ENCODE measurements around the gene CELSR1. TPM values are rescaled to one million over a fixed set of nuclear protein-coding genes. Genes with fewer than 3 reads are reported as not detected.

Gene CELSR1
- total RNA-seq, 1 donor from 2014 or later = 2.1 TPM

DNA sequence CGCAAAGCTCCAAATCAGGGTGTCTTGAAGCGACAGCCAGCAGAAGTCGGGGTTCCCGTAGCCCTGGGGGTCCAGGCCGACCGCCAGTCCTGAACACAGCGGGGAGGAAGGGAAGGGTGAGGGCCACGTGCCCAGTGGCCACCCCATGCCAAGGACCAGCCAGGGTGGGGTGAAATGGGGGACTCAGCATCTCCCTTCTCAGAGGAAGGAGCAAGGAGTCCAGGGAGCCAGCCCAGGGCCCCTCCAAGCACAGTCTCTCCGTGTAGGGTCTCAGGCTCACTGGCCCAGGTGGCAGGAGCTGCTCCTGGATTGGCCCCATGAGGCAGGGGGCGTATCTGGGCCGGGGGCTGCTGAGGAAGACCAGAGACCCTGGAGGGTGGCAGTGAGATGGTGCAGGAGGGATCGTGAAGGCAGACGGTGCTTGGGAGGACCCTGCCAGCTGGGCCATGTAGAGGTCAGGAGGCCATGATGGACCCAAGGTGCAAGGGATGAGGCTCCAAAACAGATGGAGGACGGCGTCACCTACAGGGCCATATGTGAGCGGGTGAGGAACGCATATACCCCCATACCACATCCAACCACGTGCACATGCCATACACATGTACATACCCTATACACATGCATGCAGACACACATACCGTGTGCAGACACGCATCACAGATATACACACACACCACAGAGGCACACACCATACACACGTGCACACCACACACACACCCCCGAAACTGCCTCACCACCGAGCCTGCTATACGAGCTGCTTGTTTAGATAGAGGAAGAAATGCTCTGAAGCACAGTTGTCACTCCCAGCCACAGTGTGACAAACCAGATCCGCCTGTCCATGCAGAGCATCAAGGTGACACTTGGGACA lies 167.5 kb downstream of the CELSR1 start:
- Histone ChIP-seq H3K27ac (ENCODE audit: low read depth, low read length) (no peak overlapping the region), H3K36me3 (ENCODE audit: control insufficient read depth in 3 of 3, insufficient read depth in 3 of 3, low read length in 3 of 3) (no peaks in the 10 kb centered on the region), H3K9me3 (ENCODE audit: control insufficient read depth in 3 of 3, low read length in 3 of 3) (no peaks in the 10 kb centered on the region), H3K9ac (ENCODE audit: low read depth in 1 of 3, low read length in 3 of 3) (no peak overlapping the region), H3K4me1 (ENCODE audit: control insufficient read depth in 3 of 3, insufficient read depth in 3 of 3, low read length in 3 of 3) (no peaks in the 10 kb centered on the region), H3K27me3 (ENCODE audit: control insufficient read depth in 3 of 3, insufficient read depth in 3 of 3, low read length in 3 of 3) (peaks cover 0 to 37% (median 22%) of the 10 kb centered on the region in 3 donors), H3K4me3 (ENCODE audit: low read length in 3 of 3) (no peak overlapping the region)

DNA sequence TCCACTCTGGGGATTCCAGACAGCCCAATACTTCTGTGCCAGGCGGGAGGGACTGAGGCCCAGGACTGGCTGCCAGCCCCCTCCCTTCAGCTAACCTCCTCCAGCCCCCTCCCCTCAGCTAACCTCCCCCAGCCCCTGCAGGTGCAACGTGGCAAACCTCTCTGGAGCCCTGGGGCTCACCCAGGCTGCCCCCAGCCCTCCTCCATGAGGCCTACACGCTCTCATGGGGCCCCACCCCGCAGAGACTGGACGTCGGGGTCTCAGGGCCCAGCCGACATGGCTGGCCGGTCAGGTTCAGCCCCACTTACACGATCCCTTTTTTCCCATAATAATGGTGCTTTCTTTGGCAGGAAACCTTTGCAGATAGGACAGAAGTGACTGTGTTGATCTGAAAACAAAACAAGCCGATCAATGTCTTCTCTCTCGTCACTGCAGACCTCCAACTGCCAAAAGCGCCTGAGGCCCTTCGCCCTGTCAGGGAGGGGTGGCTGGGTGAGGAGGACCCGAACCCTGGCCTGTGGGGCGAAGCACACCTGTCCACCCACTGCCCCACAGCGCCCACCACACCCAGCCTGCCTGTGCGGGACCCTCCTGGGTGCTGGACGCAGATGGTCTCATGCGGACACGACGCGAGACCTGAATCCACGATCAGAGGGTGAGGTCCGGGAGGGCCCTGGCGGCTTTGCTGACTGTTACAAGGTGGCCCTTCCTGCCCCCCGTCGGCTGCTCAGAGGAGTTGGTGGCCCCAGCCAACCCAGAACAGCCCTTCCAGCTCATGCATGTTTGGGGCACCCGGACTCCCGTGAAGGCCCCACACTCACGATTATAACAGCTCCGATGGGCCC lies 168.3 kb downstream of the CELSR1 start:
- no peak overlapping the region for H3K9ac ChIP-seq (ENCODE audit: low read depth in 1 of 3, low read length in 3 of 3)
- no peak overlapping the region for H3K27ac ChIP-seq (ENCODE audit: low read depth, low read length)
- H3K4me3 ChIP-seq (ENCODE audit: low read length in 3 of 3) = no peak overlapping the region
- H3K27me3 ChIP-seq (ENCODE audit: control insufficient read depth in 3 of 3, insufficient read depth in 3 of 3, low read length in 3 of 3) = peaks cover 5 to 44% (median 28%) of the 10 kb centered on the region in 3 donors
- no peaks in the 10 kb centered on the region for H3K4me1 ChIP-seq (ENCODE audit: control insufficient read depth in 3 of 3, insufficient read depth in 3 of 3, low read length in 3 of 3)
- no peaks in the 10 kb centered on the region for H3K36me3 ChIP-seq (ENCODE audit: control insufficient read depth in 3 of 3, insufficient read depth in 3 of 3, low read length in 3 of 3)
- no peaks in the 10 kb centered on the region for H3K9me3 ChIP-seq (ENCODE audit: control insufficient read depth in 3 of 3, low read length in 3 of 3)

DNA sequence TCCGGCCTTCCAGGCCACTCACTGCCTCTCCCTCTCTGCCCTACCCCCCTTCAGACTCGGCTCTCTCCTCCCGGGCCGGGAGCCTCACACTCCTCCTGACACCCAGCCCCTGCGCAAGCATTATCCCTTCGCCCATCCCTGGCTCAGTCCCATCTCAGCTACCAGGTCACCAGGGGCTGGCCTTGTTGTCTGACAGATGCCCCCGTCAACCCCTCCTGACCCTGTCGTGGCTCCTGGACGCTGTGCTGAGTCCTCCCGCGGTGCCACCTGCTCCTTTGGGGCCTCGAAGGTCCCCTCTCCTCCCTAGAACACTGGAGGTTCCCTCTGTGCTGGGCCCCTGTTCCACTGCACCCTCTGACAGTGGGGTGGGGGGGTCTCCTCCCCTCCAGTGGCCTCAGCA lies 169.0 kb downstream of the CELSR1 start:
- H3K9ac ChIP-seq (ENCODE audit: low read depth in 1 of 3, low read length in 3 of 3) = no peak overlapping the region
- no peak overlapping the region for H3K27ac ChIP-seq (ENCODE audit: low read depth, low read length)
- no peak overlapping the region for H3K4me3 ChIP-seq (ENCODE audit: low read length in 3 of 3)
- H3K36me3 ChIP-seq (ENCODE audit: control insufficient read depth in 3 of 3, insufficient read depth in 3 of 3, low read length in 3 of 3) = no peaks in the 10 kb centered on the region
- no peaks in the 10 kb centered on the region for H3K4me1 ChIP-seq (ENCODE audit: control insufficient read depth in 3 of 3, insufficient read depth in 3 of 3, low read length in 3 of 3)
- peaks cover 7 to 49% (median 34%) of the 10 kb centered on the region in 3 donors for H3K27me3 ChIP-seq (ENCODE audit: control insufficient read depth in 3 of 3, insufficient read depth in 3 of 3, low read length in 3 of 3)
- H3K9me3 ChIP-seq (ENCODE audit: control insufficient read depth in 3 of 3, low read length in 3 of 3) = no peaks in the 10 kb centered on the region

DNA sequence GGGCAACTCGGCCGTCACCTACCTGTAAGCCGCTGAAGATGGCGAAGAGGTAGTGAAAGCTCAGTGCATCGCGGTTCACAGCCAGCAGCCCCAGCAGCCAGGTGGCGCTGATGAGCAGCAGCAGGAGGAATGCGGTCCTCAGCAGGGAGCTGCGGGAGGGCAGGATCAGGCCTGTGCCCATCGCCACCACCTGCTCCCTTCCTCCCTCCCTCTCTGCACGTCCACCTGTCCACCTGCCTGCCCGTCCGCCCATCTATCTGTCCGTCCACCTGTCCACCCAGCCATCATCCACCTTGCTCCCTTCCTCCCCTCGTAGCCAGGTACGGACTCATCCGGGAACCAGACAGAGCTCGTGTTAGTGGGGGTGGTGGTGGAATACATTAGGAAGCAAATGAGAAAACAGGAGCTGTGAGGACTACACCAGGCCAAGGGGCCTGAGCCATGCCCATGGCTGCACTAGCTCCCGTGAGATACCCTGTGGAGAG lies 169.7 kb downstream of the CELSR1 start:
- Histone ChIP-seq H3K27me3 (ENCODE audit: control insufficient read depth in 3 of 3, insufficient read depth in 3 of 3, low read length in 3 of 3) (peaks cover 12 to 52% (median 39%) of the 10 kb centered on the region in 3 donors), H3K9ac (ENCODE audit: low read depth in 1 of 3, low read length in 3 of 3) (no peak overlapping the region), H3K4me1 (ENCODE audit: control insufficient read depth in 3 of 3, insufficient read depth in 3 of 3, low read length in 3 of 3) (no peaks in the 10 kb centered on the region), H3K4me3 (ENCODE audit: low read length in 3 of 3) (no peak overlapping the region), H3K27ac (ENCODE audit: low read depth, low read length) (no peak overlapping the region), H3K36me3 (ENCODE audit: control insufficient read depth in 3 of 3, insufficient read depth in 3 of 3, low read length in 3 of 3) (no peaks in the 10 kb centered on the region), H3K9me3 (ENCODE audit: control insufficient read depth in 3 of 3, low read length in 3 of 3) (no peaks in the 10 kb centered on the region)

DNA sequence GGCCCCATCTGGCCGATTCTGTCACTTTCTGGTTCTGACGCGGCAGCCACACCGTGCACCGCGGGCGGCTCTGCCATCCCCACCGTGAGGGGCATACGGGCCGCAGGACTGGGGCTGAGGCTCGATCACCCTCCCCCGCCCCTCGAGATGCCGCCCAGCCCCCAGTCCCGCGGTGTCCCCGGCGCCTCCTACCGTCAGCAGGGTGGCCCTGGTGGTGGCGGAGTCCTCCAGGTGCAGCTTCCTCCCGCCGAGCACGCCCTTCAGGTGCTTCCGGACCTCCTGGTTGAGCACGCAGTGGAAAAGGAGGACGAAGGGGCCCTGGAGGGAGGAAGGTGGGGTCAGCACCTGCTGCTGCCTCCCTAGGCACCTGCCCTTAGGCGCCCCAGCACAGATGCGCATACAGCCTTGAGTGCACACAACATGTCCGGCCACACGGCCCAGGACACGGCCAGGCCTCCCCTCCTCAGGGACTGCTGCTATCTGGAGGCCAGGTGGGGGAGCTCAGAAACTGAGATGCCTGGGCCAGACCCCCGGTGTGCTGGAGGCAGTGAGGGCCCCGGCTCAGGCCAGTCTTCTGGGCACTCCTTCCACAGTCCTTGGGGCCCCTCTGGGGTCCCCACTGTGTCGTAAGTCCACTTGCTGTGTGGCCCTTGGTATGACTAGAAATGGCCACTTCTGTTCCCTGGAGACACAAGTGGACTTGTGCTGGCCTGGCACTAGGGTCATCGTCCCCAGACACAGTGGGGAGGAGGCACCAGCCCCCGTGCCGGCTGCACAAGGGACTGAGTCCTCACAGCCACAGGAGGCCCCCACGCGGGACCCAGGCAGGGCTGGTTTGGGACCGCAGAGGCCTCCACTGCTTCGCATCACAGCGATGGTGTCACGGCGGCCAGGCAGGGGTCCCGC lies 170.4 kb downstream of the CELSR1 start:
- H3K9ac ChIP-seq (ENCODE audit: low read depth in 1 of 3, low read length in 3 of 3) = no peak overlapping the region
- no peak overlapping the region for H3K27ac ChIP-seq (ENCODE audit: low read depth, low read length)
- H3K4me1 ChIP-seq (ENCODE audit: control insufficient read depth in 3 of 3, insufficient read depth in 3 of 3, low read length in 3 of 3) = no peaks in the 10 kb centered on the region
- peaks cover 16 to 55% (median 44%) of the 10 kb centered on the region in 3 donors for H3K27me3 ChIP-seq (ENCODE audit: control insufficient read depth in 3 of 3, insufficient read depth in 3 of 3, low read length in 3 of 3)
- H3K36me3 ChIP-seq (ENCODE audit: control insufficient read depth in 3 of 3, insufficient read depth in 3 of 3, low read length in 3 of 3) = no peaks in the 10 kb centered on the region
- H3K4me3 ChIP-seq (ENCODE audit: low read length in 3 of 3) = no peak overlapping the region
- H3K9me3 ChIP-seq (ENCODE audit: control insufficient read depth in 3 of 3, low read length in 3 of 3) = no peaks in the 10 kb centered on the region

DNA sequence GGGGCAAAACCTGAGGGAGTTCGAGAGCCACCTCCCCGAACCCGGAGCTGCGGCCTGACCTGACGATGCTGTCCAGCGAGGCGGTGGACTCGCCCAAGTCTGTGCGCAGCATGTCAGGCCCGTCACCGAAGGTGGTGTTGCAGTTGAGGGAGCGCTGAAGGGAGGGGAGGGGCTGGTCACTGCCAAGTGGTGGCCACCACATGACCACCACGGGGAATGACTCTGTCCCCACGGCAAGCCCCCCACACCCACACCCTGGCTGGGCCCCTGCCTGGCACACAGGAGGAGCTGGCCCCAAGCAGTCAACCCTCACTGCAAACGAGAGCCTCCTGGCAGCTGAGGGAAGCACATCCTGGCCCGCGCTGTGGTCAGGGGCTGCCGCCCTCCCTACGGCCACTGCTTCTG lies 171.1 kb downstream of the CELSR1 start:
- Histone ChIP-seq H3K27ac (ENCODE audit: low read depth, low read length) (no peak overlapping the region), H3K9ac (ENCODE audit: low read depth in 1 of 3, low read length in 3 of 3) (no peak overlapping the region), H3K27me3 (ENCODE audit: control insufficient read depth in 3 of 3, insufficient read depth in 3 of 3, low read length in 3 of 3) (peaks cover 16 to 56% (median 47%) of the 10 kb centered on the region in 3 donors), H3K36me3 (ENCODE audit: control insufficient read depth in 3 of 3, insufficient read depth in 3 of 3, low read length in 3 of 3) (no peaks in the 10 kb centered on the region), H3K9me3 (ENCODE audit: control insufficient read depth in 3 of 3, low read length in 3 of 3) (no peaks in the 10 kb centered on the region), H3K4me1 (ENCODE audit: control insufficient read depth in 3 of 3, insufficient read depth in 3 of 3, low read length in 3 of 3) (no peaks in the 10 kb centered on the region), H3K4me3 (ENCODE audit: low read length in 3 of 3) (no peak overlapping the region)

DNA sequence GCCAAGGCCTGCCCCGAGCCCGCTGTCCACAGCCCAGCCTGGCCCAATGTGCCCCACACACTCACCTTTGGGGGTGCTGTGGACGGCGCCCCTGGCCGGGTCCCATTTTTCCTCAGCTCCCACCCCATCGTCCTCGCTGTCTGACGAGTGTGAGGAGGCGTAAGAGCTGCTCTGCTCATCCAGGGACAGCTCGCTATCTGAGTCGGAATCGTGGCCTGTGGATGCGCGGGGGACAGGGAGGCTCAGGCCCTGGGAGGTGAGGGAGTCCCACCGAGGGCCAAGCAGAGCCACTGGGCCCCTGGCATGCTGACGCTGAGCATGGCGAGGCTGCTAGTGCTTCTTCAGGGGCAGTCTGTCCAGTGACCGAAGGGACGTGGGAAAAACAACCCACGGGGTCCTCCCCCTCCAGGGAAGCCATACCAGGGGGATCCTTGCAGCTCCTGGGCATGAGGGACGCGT lies 172.2 kb downstream of the CELSR1 start:
- H3K27ac ChIP-seq (ENCODE audit: low read depth, low read length) = no peak overlapping the region
- no peaks in the 10 kb centered on the region for H3K4me1 ChIP-seq (ENCODE audit: control insufficient read depth in 3 of 3, insufficient read depth in 3 of 3, low read length in 3 of 3)
- no peak overlapping the region for H3K4me3 ChIP-seq (ENCODE audit: low read length in 3 of 3)
- H3K36me3 ChIP-seq (ENCODE audit: control insufficient read depth in 3 of 3, insufficient read depth in 3 of 3, low read length in 3 of 3) = no peaks in the 10 kb centered on the region
- peaks cover 16 to 56% (median 47%) of the 10 kb centered on the region in 3 donors for H3K27me3 ChIP-seq (ENCODE audit: control insufficient read depth in 3 of 3, insufficient read depth in 3 of 3, low read length in 3 of 3)
- H3K9me3 ChIP-seq (ENCODE audit: control insufficient read depth in 3 of 3, low read length in 3 of 3) = no peaks in the 10 kb centered on the region
- no peak overlapping the region for H3K9ac ChIP-seq (ENCODE audit: low read depth in 1 of 3, low read length in 3 of 3)

DNA sequence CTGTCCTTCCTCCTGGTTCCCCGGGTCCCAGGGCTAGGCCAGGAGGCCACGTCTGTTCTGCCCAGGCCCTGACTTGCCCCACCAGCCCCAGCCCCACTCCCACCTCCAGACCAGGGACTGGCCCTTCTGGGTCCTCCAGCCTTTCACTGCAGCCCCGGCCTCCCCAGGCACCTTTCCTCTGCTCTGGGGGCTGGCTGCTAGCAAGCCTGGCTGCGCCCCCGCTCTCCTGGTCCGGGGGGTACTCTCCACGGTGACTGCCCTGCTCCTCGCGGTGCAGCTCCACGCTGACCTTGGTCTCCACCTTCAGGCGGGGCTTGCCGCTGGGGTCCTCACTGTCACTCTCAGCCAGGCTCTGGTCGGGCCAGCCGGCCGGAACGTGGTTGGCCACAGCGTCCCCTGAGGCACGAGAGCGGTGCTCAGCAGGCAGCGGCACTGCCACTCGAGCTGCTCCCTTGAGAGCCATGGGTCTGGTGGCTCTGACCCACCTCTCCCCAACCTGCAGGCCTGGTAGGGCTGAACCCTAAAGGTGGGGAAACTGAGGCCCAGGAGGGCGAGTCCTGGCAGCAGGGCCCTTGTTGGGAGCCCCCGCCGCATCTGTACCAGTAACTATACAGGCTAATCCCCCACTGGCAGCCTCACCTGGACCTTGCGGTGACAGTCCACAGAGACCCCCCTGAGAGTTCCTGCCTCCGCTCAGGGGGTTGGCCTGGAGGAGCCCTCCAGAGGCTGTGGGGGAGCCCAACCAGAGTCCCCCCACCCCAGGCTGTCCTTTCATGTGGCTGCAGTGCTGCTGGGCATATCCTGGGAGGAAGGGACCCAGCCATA lies 172.9 kb downstream of the CELSR1 start:
- no peaks in the 10 kb centered on the region for H3K9me3 ChIP-seq (ENCODE audit: control insufficient read depth in 3 of 3, low read length in 3 of 3)
- no peak overlapping the region for H3K27ac ChIP-seq (ENCODE audit: low read depth, low read length)
- no peak overlapping the region for H3K4me3 ChIP-seq (ENCODE audit: low read length in 3 of 3)
- H3K27me3 ChIP-seq (ENCODE audit: control insufficient read depth in 3 of 3, insufficient read depth in 3 of 3, low read length in 3 of 3) = peaks cover 16 to 52% (median 45%) of the 10 kb centered on the region in 3 donors
- H3K4me1 ChIP-seq (ENCODE audit: control insufficient read depth in 3 of 3, insufficient read depth in 3 of 3, low read length in 3 of 3) = no peaks in the 10 kb centered on the region
- no peak overlapping the region for H3K9ac ChIP-seq (ENCODE audit: low read depth in 1 of 3, low read length in 3 of 3)
- H3K36me3 ChIP-seq (ENCODE audit: control insufficient read depth in 3 of 3, insufficient read depth in 3 of 3, low read length in 3 of 3) = no peaks in the 10 kb centered on the region
